Stimulated activated CD4-positive, alpha-beta T cell treated with anti-CD3 and anti-CD28 coated beads, Interleukin-2, amount 100 ng/mL, for 4 hours (primary cell): ENCODE data around the gene UBE2L6.
A peak's percentile ranks its signal among the peaks of the same experiment; 100 is the strongest.

Source experiments
- DNase-seq: peaks from one replicate; pipeline ENCODE4 v3.0.0-alpha.2; 2020; ENCODE audit warnings: low read depth

Gene UBE2L6

GRCh38 chr11:57567515-57568329, at the start of gene UBE2L6:
UBE2L6 (minus strand) TSS chr11:57567672; CDS start chr11:57567611, 61 bp downstream.
- DNase-seq: peak; percentile 61

- DNase-seq: no peak
Measured at GRCh38 chr11:57616595-57616994, 49.1 kb upstream of the UBE2L6 start.

- no peak for DNase-seq
Measured at GRCh38 chr11:57615308-57615707, 47.8 kb upstream of the UBE2L6 start.

GRCh38 chr11:57614234-57614772, 46.8 kb upstream of the UBE2L6 start:
- no peak for DNase-seq

- no peak for DNase-seq
Measured at GRCh38 chr11:57610170-57610569, 42.7 kb upstream of the UBE2L6 start.

GRCh38 chr11:57605028-57605420, 37.6 kb upstream of the UBE2L6 start:
- no peak for DNase-seq

- no peak for DNase-seq
Measured at GRCh38 chr11:57604296-57605027, 37.0 kb upstream of the UBE2L6 start.

GRCh38 chr11:57601297-57601696, 33.8 kb upstream of the UBE2L6 start:
- DNase-seq: no peak

GRCh38 chr11:57599381-57599780, 31.9 kb upstream of the UBE2L6 start:
- DNase-seq: no peak

- no peak for DNase-seq
Measured at GRCh38 chr11:57598831-57599155, 31.3 kb upstream of the UBE2L6 start.

GRCh38 chr11:57597916-57598830, 30.7 kb upstream of the UBE2L6 start:
- no peak for DNase-seq

GRCh38 chr11:57597461-57597915, 30.0 kb upstream of the UBE2L6 start, which contains the start of gene SERPING1:
SERPING1 (plus strand) TSS chr11:57597685; CDS start chr11:57598271, 586 bp downstream.
- DNase-seq: no peak

GRCh38 chr11:57596266-57596885, 28.9 kb upstream of the UBE2L6 start:
- no peak for DNase-seq

- DNase-seq: no peak
Measured at GRCh38 chr11:57588046-57588710, 20.7 kb upstream of the UBE2L6 start.

- DNase-seq: no peak
Measured at GRCh38 chr11:57586711-57587245, 19.3 kb upstream of the UBE2L6 start.

GRCh38 chr11:57585301-57585700, 17.8 kb upstream of the UBE2L6 start:
- DNase-seq: no peak

- DNase-seq: no peak
Measured at GRCh38 chr11:57584341-57584740, 16.9 kb upstream of the UBE2L6 start.

GRCh38 chr11:57574061-57574460, 6.6 kb upstream of the UBE2L6 start:
- no peak for DNase-seq

GRCh38 chr11:57571606-57572005, 4.1 kb upstream of the UBE2L6 start:
- no peak for DNase-seq

GRCh38 chr11:57568330-57568766, 876 bp upstream of the UBE2L6 start:
- DNase-seq: peak; percentile 83
